RKO (cell line): ENCODE results near the gene FBXO10.
"Not testable (repeated sequence)": the region's sequence is repeated elsewhere in the genome, so short reads cannot be mapped to it uniquely, and the experiment has no call there.

ENCODE experiments used
- DNase-seq: peaks from one replicate; pipeline ENCODE4 v3.0.0-alpha.2; 2016; ENCODE audit warnings: low spot score

FBXO10 gene

GRCh38 chr9:37575921-37576721, at the start of gene FBXO10:
FBXO10 (minus strand) TSS chr9:37576380; CDS start chr9:37541768, 34,612 bp downstream.
- no peak for DNase-seq

- DNase-seq = no peak
Measured at GRCh38 chr9:37625758-37626147, 49.6 kb upstream of the FBXO10 start.

- DNase-seq = no peak
Measured at GRCh38 chr9:37625036-37625757, 49.0 kb upstream of the FBXO10 start.

- no peak for DNase-seq
Measured at GRCh38 chr9:37624073-37624472, 47.9 kb upstream of the FBXO10 start.

- DNase-seq = no peak
Measured at GRCh38 chr9:37623267-37623666, 47.1 kb upstream of the FBXO10 start.

- no peak for DNase-seq
Measured at GRCh38 chr9:37622462-37622861, 46.3 kb upstream of the FBXO10 start.

- DNase-seq = no peak
Measured at GRCh38 chr9:37621273-37622121, 45.3 kb upstream of the FBXO10 start.

GRCh38 chr9:37620396-37620795, 44.2 kb upstream of the FBXO10 start:
- DNase-seq = no peak

GRCh38 chr9:37619806-37620205, 43.6 kb upstream of the FBXO10 start:
- DNase-seq = no peak

GRCh38 chr9:37618817-37619216, 42.6 kb upstream of the FBXO10 start:
- no peak for DNase-seq

- DNase-seq = peak; percentile 9
Measured at GRCh38 chr9:37617832-37618231, 41.7 kb upstream of the FBXO10 start.

- no peak for DNase-seq
Measured at GRCh38 chr9:37617161-37617560, 41.0 kb upstream of the FBXO10 start.

- no peak for DNase-seq
Measured at GRCh38 chr9:37611961-37612360, 35.8 kb upstream of the FBXO10 start.

GRCh38 chr9:37611014-37611413, 34.8 kb upstream of the FBXO10 start:
- no peak for DNase-seq

GRCh38 chr9:37609735-37610397, 33.7 kb upstream of the FBXO10 start:
- no peak for DNase-seq

- no peak for DNase-seq
Measured at GRCh38 chr9:37608250-37608649, 32.1 kb upstream of the FBXO10 start.

GRCh38 chr9:37604296-37604695, 28.1 kb upstream of the FBXO10 start:
- no peak for DNase-seq

GRCh38 chr9:37602817-37603216, 26.6 kb upstream of the FBXO10 start:
- no peak for DNase-seq

- DNase-seq = not testable (repeated sequence)
Measured at GRCh38 chr9:37602061-37602460, 25.9 kb upstream of the FBXO10 start.

- peak; percentile 24 for DNase-seq
Measured at GRCh38 chr9:37596504-37596903, 20.3 kb upstream of the FBXO10 start.

- no peak for DNase-seq
Measured at GRCh38 chr9:37593883-37594448, 17.8 kb upstream of the FBXO10 start.
